Measurements from ENCODE around the gene HSF4.

HSF4 gene

GRCh38 chr16:67141391-67141790 is 23.2 kb upstream of the HSF4 start:
- Histone ChIP-seq H3K9me3 (ENCODE audit: control insufficient read depth, insufficient read depth, low read depth, low read length) (no peaks in the 10 kb centered on the region), H3K27ac (ENCODE audit: low read depth, low read length) (no peak overlapping the region), H3K4me3 (ENCODE audit: low read depth, low read length) (no peak overlapping the region), H3K4me1 (ENCODE audit: control insufficient read depth, insufficient read depth, low read length) (no peaks in the 10 kb centered on the region), H3K36me3 (ENCODE audit: control insufficient read depth, insufficient read depth, low read length) (peaks cover 86% of the 10 kb centered on the region), H3K27me3 (ENCODE audit: control insufficient read depth, insufficient read depth, low read length) (no peaks in the 10 kb centered on the region), H3K9ac (ENCODE audit: low read length) (no peak overlapping the region)

- no peaks in the 10 kb centered on the region for H3K27me3 ChIP-seq (ENCODE audit: control insufficient read depth, insufficient read depth, low read length)
- no peak overlapping the region for H3K4me3 ChIP-seq (ENCODE audit: low read depth, low read length)
- no peak overlapping the region for H3K27ac ChIP-seq (ENCODE audit: low read depth, low read length)
- H3K9me3 ChIP-seq (ENCODE audit: control insufficient read depth, insufficient read depth, low read depth, low read length), result no peaks in the 10 kb centered on the region
- H3K4me1 ChIP-seq (ENCODE audit: control insufficient read depth, insufficient read depth, low read length), result no peaks in the 10 kb centered on the region
- no peak overlapping the region for H3K9ac ChIP-seq (ENCODE audit: low read length)
- peaks cover 90% of the 10 kb centered on the region for H3K36me3 ChIP-seq (ENCODE audit: control insufficient read depth, insufficient read depth, low read length)
Measured at GRCh38 chr16:67142342-67142741, 22.2 kb upstream of the HSF4 start.

- Histone ChIP-seq H3K36me3 (ENCODE audit: control insufficient read depth, insufficient read depth, low read length) (peaks cover 91% of the 10 kb centered on the region), H3K9ac (ENCODE audit: low read length) (no peak overlapping the region), H3K27ac (ENCODE audit: low read depth, low read length) (no peak overlapping the region), H3K27me3 (ENCODE audit: control insufficient read depth, insufficient read depth, low read length) (no peaks in the 10 kb centered on the region), H3K4me3 (ENCODE audit: low read depth, low read length) (no peak overlapping the region), H3K4me1 (ENCODE audit: control insufficient read depth, insufficient read depth, low read length) (no peaks in the 10 kb centered on the region), H3K9me3 (ENCODE audit: control insufficient read depth, insufficient read depth, low read depth, low read length) (no peaks in the 10 kb centered on the region)
Measured at GRCh38 chr16:67144943-67145342, 19.6 kb upstream of the HSF4 start.

- peaks cover 5% of the 10 kb centered on the region; the same call in 1 of the 2 replicates for H3K27me3 ChIP-seq (ENCODE audit: control insufficient read depth, insufficient read depth, low read length)
- no peak overlapping the region for H3K4me3 ChIP-seq (ENCODE audit: low read depth, low read length)
- peaks cover 83% of the 10 kb centered on the region for H3K36me3 ChIP-seq (ENCODE audit: control insufficient read depth, insufficient read depth, low read length)
- no peak overlapping the region for H3K9ac ChIP-seq (ENCODE audit: low read length)
- H3K9me3 ChIP-seq (ENCODE audit: control insufficient read depth, insufficient read depth, low read depth, low read length), result no peaks in the 10 kb centered on the region
- H3K27ac ChIP-seq (ENCODE audit: low read depth, low read length), result no peak overlapping the region
- no peaks in the 10 kb centered on the region for H3K4me1 ChIP-seq (ENCODE audit: control insufficient read depth, insufficient read depth, low read length)
Measured at GRCh38 chr16:67145746-67146145, 18.8 kb upstream of the HSF4 start.

- Histone ChIP-seq H3K9ac (ENCODE audit: low read length) (no peak overlapping the region), H3K4me1 (ENCODE audit: control insufficient read depth, insufficient read depth, low read length) (0 out of 2 replicates have a peak, but pooled peaks cover 4% of the 10 kb centered on the region), H3K27me3 (ENCODE audit: control insufficient read depth, insufficient read depth, low read length) (peaks cover 15% of the 10 kb centered on the region), H3K4me3 (ENCODE audit: low read depth, low read length) (no peak overlapping the region), H3K9me3 (ENCODE audit: control insufficient read depth, insufficient read depth, low read depth, low read length) (no peaks in the 10 kb centered on the region), H3K36me3 (ENCODE audit: control insufficient read depth, insufficient read depth, low read length) (peaks cover 73% of the 10 kb centered on the region), H3K27ac (ENCODE audit: low read depth, low read length) (no peak overlapping the region)
Measured at GRCh38 chr16:67146523-67147357, 17.8 kb upstream of the HSF4 start.

- no peak overlapping the region for H3K27ac ChIP-seq (ENCODE audit: low read depth, low read length)
- no peak overlapping the region for H3K9ac ChIP-seq (ENCODE audit: low read length)
- peaks cover 23% of the 10 kb centered on the region for H3K27me3 ChIP-seq (ENCODE audit: control insufficient read depth, insufficient read depth, low read length)
- peaks cover 65% of the 10 kb centered on the region for H3K36me3 ChIP-seq (ENCODE audit: control insufficient read depth, insufficient read depth, low read length)
- H3K4me1 ChIP-seq (ENCODE audit: control insufficient read depth, insufficient read depth, low read length), result 0 out of 2 replicates have a peak, but pooled peaks cover 4% of the 10 kb centered on the region
- H3K9me3 ChIP-seq (ENCODE audit: control insufficient read depth, insufficient read depth, low read depth, low read length), result no peaks in the 10 kb centered on the region
- H3K4me3 ChIP-seq (ENCODE audit: low read depth, low read length), result no peak overlapping the region
Measured at GRCh38 chr16:67147437-67148140, 17.0 kb upstream of the HSF4 start.

- Histone ChIP-seq H3K27me3 (ENCODE audit: control insufficient read depth, insufficient read depth, low read length) (peaks cover 30% of the 10 kb centered on the region), H3K4me1 (ENCODE audit: control insufficient read depth, insufficient read depth, low read length) (0 out of 2 replicates have a peak, but pooled peaks cover 4% of the 10 kb centered on the region), H3K9me3 (ENCODE audit: control insufficient read depth, insufficient read depth, low read depth, low read length) (no peaks in the 10 kb centered on the region), H3K9ac (ENCODE audit: low read length) (no peak overlapping the region), H3K27ac (ENCODE audit: low read depth, low read length) (no peak overlapping the region), H3K4me3 (ENCODE audit: low read depth, low read length) (no peak overlapping the region), H3K36me3 (ENCODE audit: control insufficient read depth, insufficient read depth, low read length) (peaks cover 59% of the 10 kb centered on the region)
Measured at GRCh38 chr16:67148221-67148620, 16.3 kb upstream of the HSF4 start.

- no peak overlapping the region for H3K4me3 ChIP-seq (ENCODE audit: low read depth, low read length)
- H3K27ac ChIP-seq (ENCODE audit: low read depth, low read length), result no peak overlapping the region
- H3K9me3 ChIP-seq (ENCODE audit: control insufficient read depth, insufficient read depth, low read depth, low read length), result no peaks in the 10 kb centered on the region
- H3K27me3 ChIP-seq (ENCODE audit: control insufficient read depth, insufficient read depth, low read length), result peaks cover 35% of the 10 kb centered on the region
- H3K9ac ChIP-seq (ENCODE audit: low read length), result no peak overlapping the region
- H3K4me1 ChIP-seq (ENCODE audit: control insufficient read depth, insufficient read depth, low read length), result 0 out of 2 replicates have a peak, but pooled peaks cover 4% of the 10 kb centered on the region
- peaks cover 54% of the 10 kb centered on the region for H3K36me3 ChIP-seq (ENCODE audit: control insufficient read depth, insufficient read depth, low read length)
Measured at GRCh38 chr16:67148656-67149275, 15.8 kb upstream of the HSF4 start.

GRCh38 chr16:67149276-67150046 is 15.1 kb upstream of the HSF4 start:
- H3K4me1 ChIP-seq (ENCODE audit: control insufficient read depth, insufficient read depth, low read length), result 0 out of 2 replicates have a peak, but pooled peaks cover 4% of the 10 kb centered on the region
- H3K36me3 ChIP-seq (ENCODE audit: control insufficient read depth, insufficient read depth, low read length), result peaks cover 48% of the 10 kb centered on the region
- no peak overlapping the region for H3K9ac ChIP-seq (ENCODE audit: low read length)
- H3K9me3 ChIP-seq (ENCODE audit: control insufficient read depth, insufficient read depth, low read depth, low read length), result no peaks in the 10 kb centered on the region
- no peak overlapping the region for H3K27ac ChIP-seq (ENCODE audit: low read depth, low read length)
- peaks cover 42% of the 10 kb centered on the region for H3K27me3 ChIP-seq (ENCODE audit: control insufficient read depth, insufficient read depth, low read length)
- peak overlapping the region; percentile 76 for H3K4me3 ChIP-seq (ENCODE audit: low read depth, low read length)

- 0 out of 2 replicates have a peak, but pooled peaks cover 4% of the 10 kb centered on the region for H3K4me1 ChIP-seq (ENCODE audit: control insufficient read depth, insufficient read depth, low read length)
- peaks cover 50% of the 10 kb centered on the region for H3K27me3 ChIP-seq (ENCODE audit: control insufficient read depth, insufficient read depth, low read length)
- H3K27ac ChIP-seq (ENCODE audit: low read depth, low read length), result no peak overlapping the region
- H3K9ac ChIP-seq (ENCODE audit: low read length), result peak overlapping the region; percentile 10
- H3K36me3 ChIP-seq (ENCODE audit: control insufficient read depth, insufficient read depth, low read length), result peaks cover 40% of the 10 kb centered on the region
- no peaks in the 10 kb centered on the region for H3K9me3 ChIP-seq (ENCODE audit: control insufficient read depth, insufficient read depth, low read depth, low read length)
- H3K4me3 ChIP-seq (ENCODE audit: low read depth, low read length), result peak overlapping the region; percentile 76
Measured at GRCh38 chr16:67150047-67150832, 14.3 kb upstream of the HSF4 start.

Data from HUES6 (cell line).